B cell (primary cell): ENCODE data around the gene PIP5K1A. TPM values are rescaled to one million over a fixed set of nuclear protein-coding genes. Genes with fewer than 3 reads are reported as not detected.
A peak's percentile ranks its signal among the peaks of the same experiment; 100 is the strongest.

Experiments
- ATAC-seq: fragments of 200-7000 bp; cut with Tn5 transposase; one replicate; pipeline ENCODE4 v1.10.0; 2021; ENCODE audit warnings: low read depth, mild to moderate bottlenecking, moderate number of reproducible peaks, moderate library complexity
- CTCF ChIA-PET: fragments of 350-600 bp; sonication (Branson Sonifier 250); formaldehyde crosslinking; loops from one replicate; lab custom pipeline; 2021; ENCODE audit warnings: antibody characterized with exemption, inconsistent platforms; lab: Charles Lee
- POLR2A ChIA-PET: fragments of 350-600 bp; sonication (Branson Sonifier 250); formaldehyde crosslinking; loops from one replicate; lab custom pipeline; 2021; ENCODE audit warnings: antibody characterized with exemption; lab: Charles Lee
- DNase-seq: peaks from one replicate; pipeline ENCODE4 v3.0.0; 2013
- H2AFZ ChIP-seq: 2 replicates; pipeline ENCODE4 v1.6.1; 2012; ENCODE audit warnings: mild to moderate bottlenecking, low read depth, low read length; ENCODE audit not compliant: insufficient read depth, poor library complexity, severe bottlenecking
- H3K27ac ChIP-seq, 2 donors: 1 replicate in 1 of 2; 2 replicates in 1 of 2; pipeline ENCODE4 v1.5.1; 2012 to 2013; ENCODE audit warnings: low read length in 2 of 2, mild to moderate bottlenecking in 2 of 2, moderate library complexity in 1 of 2
- H3K27me3 ChIP-seq, 4 experiments: fragments of 200-600 bp in 1 of 4; sonication (generic) in 1 of 4; replicated peaks in 1 of 4; 1 replicate in 2 of 4; 2 replicates in 2 of 4; pipeline versions ENCODE4 v1.6.1 to v1.7.0; 2013 to 2016; ENCODE audit warnings: low read length in 3 of 4, mild to moderate bottlenecking in 2 of 4, mixed read lengths in 1 of 4, moderate library complexity in 1 of 4; ENCODE audit not compliant: insufficient read depth in 4 of 4, control insufficient read depth in 3 of 4; ENCODE audit errors: control extremely low read depth in 1 of 4
- H3K36me3 ChIP-seq, 2 experiments: replicated peaks in 1 of 2; 1 replicate in 1 of 2; 2 replicates in 1 of 2; pipeline versions ENCODE4 v1.6.1 to v1.7.1; 2013; ENCODE audit warnings: low read length in 1 of 2; ENCODE audit not compliant: insufficient read depth in 2 of 2, control insufficient read depth in 1 of 2; ENCODE audit errors: control extremely low read depth in 1 of 2, extremely low read depth in 1 of 2
- H3K4me1 ChIP-seq, 2 donors: fragments of 200-600 bp in 1 of 2; sonication (generic) in 1 of 2; 1 replicate in 1 of 2; 2 replicates in 1 of 2; pipeline versions ENCODE4 v1.5.1 to v1.6.1; 2013 to 2017; ENCODE audit warnings: low read length in 2 of 2; ENCODE audit not compliant: control insufficient read depth in 2 of 2, insufficient read depth in 2 of 2
- H3K4me2 ChIP-seq: replicated peaks from 2 replicates; pipeline ENCODE3; 2012; ENCODE audit warnings: mild to moderate bottlenecking, low read depth, low read length; ENCODE audit not compliant: poor library complexity, severe bottlenecking
- H3K4me3 ChIP-seq, 5 experiments: fragments of 200-600 bp in 1 of 5; sonication (generic) in 1 of 5; 1 replicate in 3 of 5; 2 replicates in 2 of 5; pipeline versions ENCODE4 v1.5.1 to v1.7.0; 2011 to 2016; ENCODE audit warnings: low read length in 4 of 5, mild to moderate bottlenecking in 4 of 5, low read depth in 2 of 5, control low read depth in 1 of 5, moderate library complexity in 1 of 5; ENCODE audit not compliant: insufficient read depth in 1 of 5; ENCODE audit errors: control extremely low read depth in 1 of 5, extremely low read depth in 1 of 5
- H3K79me2 ChIP-seq: fragments of 200-600 bp; sonication (generic); one replicate; pipeline ENCODE4 v1.6.0; 2016; ENCODE audit warnings: low read length; ENCODE audit not compliant: control insufficient read depth, insufficient read depth
- H3K9ac ChIP-seq: fragments of 200-600 bp; sonication (generic); 2 replicates; pipeline ENCODE4 v1.6.1; 2017; ENCODE audit warnings: mild to moderate bottlenecking, low read length, moderate library complexity
- H3K9me3 ChIP-seq, 3 donors: one replicate each; pipeline versions ENCODE4 v1.6.1 to v1.7.1; 2013; ENCODE audit warnings: low read length in 2 of 3; ENCODE audit not compliant: control insufficient read depth in 2 of 3, insufficient read depth in 1 of 3; ENCODE audit errors: control extremely low read depth in 1 of 3
- H4K20me1 ChIP-seq: 2 replicates; pipeline ENCODE4 v1.6.0; 2012; ENCODE audit warnings: mild to moderate bottlenecking, low read length; ENCODE audit not compliant: insufficient read depth, control insufficient read depth, poor library complexity, severe bottlenecking
- H3K27ac Mint-ChIP-seq: one replicate; pipeline ENCODE4 v1.8.0; 2021; ENCODE audit warnings: mixed read lengths
- H3K27me3 Mint-ChIP-seq: one replicate; pipeline ENCODE4 v1.8.0; 2021; ENCODE audit warnings: mixed read lengths
- H3K4me1 Mint-ChIP-seq: one replicate; pipeline ENCODE4 v1.8.0; 2021; ENCODE audit warnings: mixed read lengths
- H3K4me3 Mint-ChIP-seq: one replicate; pipeline ENCODE4 v1.8.0; 2021; ENCODE audit warnings: mixed read lengths
- H3K9me3 Mint-ChIP-seq: one replicate; pipeline ENCODE4 v1.8.0; 2022; ENCODE audit warnings: mixed read lengths; ENCODE audit not compliant: insufficient read depth
- CTCF ChIP-seq: fragments of 200-600 bp; IDR thresholded peaks from one replicate; pipeline ENCODE4 v1.8.0; 2022; ENCODE audit warnings: antibody characterized with exemption, mild to moderate bottlenecking
- EZH2 ChIP-seq: IDR thresholded peaks from 2 replicates; pipeline ENCODE4 v1.6.1; 2012; ENCODE audit warnings: borderline replicate concordance, low read depth, mild to moderate bottlenecking, moderate library complexity, low read length; ENCODE audit not compliant: insufficient read depth, poor library complexity, severe bottlenecking
- WGBS: methylation state at CpG from one replicate; pipeline ENCODE4 v1.1.5; 2013; ENCODE audit warnings: missing lambda C conversion rate; ENCODE audit not compliant: insufficient coverage; 5-methylcytosine and 5-hydroxymethylcytosine counted together
- intact Hi-C: fragments of 100-400 bp; cut with micrococcal nuclease; formaldehyde crosslinking; loops from one replicate; pipeline ENCODE4 v1.10.0; 2022
- polyA plus RNA-seq: library from polyadenylated mRNA; depleted of rRNA; stranded (reverse); fragments of >200 nt; gene quantifications from 2 replicates; pipeline ENCODE4 v1.2.3, GENCODE V29; 2012
- total RNA-seq, 2 donors: library from RNA; stranded (reverse); fragments of 120-200 nt in 1 of 2; gene quantifications; 1 replicate in 1 of 2; 2 replicates in 1 of 2; pipeline versions ENCODE4 v1.2.3 to v1.2.4, GENCODE V29; 2013 to 2022

PIP5K1A gene
- total and polyA plus RNA-seq, 2 donors (not counting 1 experiment from before 2014, with no cell fraction given): 59.4 to 78.4 TPM

- Histone ChIP-seq H4K20me1 (no peaks in the 10 kb centered on the region), H3K4me3 (no peak overlapping the region), H3K79me2 (peaks cover 8% of the 10 kb centered on the region), H3K27me3 (no peaks in the 10 kb centered on the region), H3K4me1 (peaks cover 4 to 9% of the 10 kb centered on the region in 2 donors), H2AFZ (no peak overlapping the region), H3K27ac (no peak overlapping the region), H3K9me3 (no peaks in the 10 kb centered on the region), H3K9ac (no peak overlapping the region), H3K4me2 (no peak overlapping the region), H3K36me3 (peaks cover 21 to 86% of the 10 kb centered on the region in 2 experiments)
- TF ChIP-seq CTCF (no peak), EZH2 (no peak)
- no peaks in the 10 kb centered on the region for H3K9me3 Mint-ChIP-seq
- H3K4me1 Mint-ChIP-seq: peaks cover 9% of the 10 kb centered on the region
- intact Hi-C loops: no loop called here
- WGBS: 100% methylated on average over 4 of the region's 6 CpGs
- DNase-seq (no peak), ATAC-seq (no peak)
- POLR2A ChIA-PET: no interaction called here
- H3K4me3 Mint-ChIP-seq: no peak overlapping the region
- no peaks in the 10 kb centered on the region for H3K27me3 Mint-ChIP-seq
- CTCF ChIA-PET: no interaction called here
- H3K27ac Mint-ChIP-seq: no peak overlapping the region
These were observed 36.9 kb downstream of the PIP5K1A start for GRCh38 chr1:151235235-151235634.

GRCh38 chr1:151237678-151238466 is 39.5 kb downstream of the PIP5K1A start:
- no peaks in the 10 kb centered on the region for H3K9me3 ChIP-seq
- H4K20me1 ChIP-seq: no peaks in the 10 kb centered on the region
- intact Hi-C loops: no loop called here
- no peaks in the 10 kb centered on the region for H3K27me3 Mint-ChIP-seq
- no peak overlapping the region for H3K9ac ChIP-seq
- peaks cover 5% of the 10 kb centered on the region for H3K79me2 ChIP-seq
- peak overlapping the region; percentile 80 for H3K27ac Mint-ChIP-seq
- no peak overlapping the region for H3K4me2 ChIP-seq
- no peak overlapping the region for H3K4me3 ChIP-seq
- ChIA-PET CTCF (interaction anchor here (0.9 to 1.2 kb wide), 2 partner anchors 100 to 138 kb away, joined by 3 read pairs; no protein-coding TSS in a partner anchor), POLR2A (no interaction called here)
- peaks cover 9% of the 10 kb centered on the region for H3K4me1 Mint-ChIP-seq
- DNase-seq: peak; percentile 31
- no CpG with 5 or more reads among the region's 4 CpGs for WGBS
- H3K9me3 Mint-ChIP-seq: no peaks in the 10 kb centered on the region
- peak overlapping the region in 1 of 2 donors; percentile 14 for H3K27ac ChIP-seq
- ATAC-seq: peak; percentile 41
- no peak overlapping the region for H2AFZ ChIP-seq
- H3K36me3 ChIP-seq: peaks cover 13 to 82% of the 10 kb centered on the region in 2 experiments
- H3K4me1 ChIP-seq: peaks cover 4 to 9% of the 10 kb centered on the region in 2 donors
- TF ChIP-seq EZH2 (no peak), CTCF (no peak)
- no peaks in the 10 kb centered on the region for H3K27me3 ChIP-seq
- no peak overlapping the region for H3K4me3 Mint-ChIP-seq
